COLO668 (cell line): ENCODE data around the gene RNPS1.
A peak's percentile ranks its signal among the peaks of the same experiment; 100 is the strongest.

ENCODE experiments used
- DNase-seq: peaks from one replicate; lab custom pipeline; 2025; ENCODE audit not compliant: unreplicated experiment; lab: John Stamatoyannopoulos, UW

The RNPS1 gene

GRCh38 chr16:2236337-2237101 lies 31.4 kb downstream of the RNPS1 start, which contains the start of gene DNASE1L2:
TSS of gene DNASE1L2 (plus strand) at chr16:2236444. CDS start at chr16:2236817, 373 bp downstream.
- DNase-seq = peak; percentile 18

GRCh38 chr16:2235695-2236336 lies 32.1 kb downstream of the RNPS1 start:
- DNase-seq = peak; percentile 83

DNA sequence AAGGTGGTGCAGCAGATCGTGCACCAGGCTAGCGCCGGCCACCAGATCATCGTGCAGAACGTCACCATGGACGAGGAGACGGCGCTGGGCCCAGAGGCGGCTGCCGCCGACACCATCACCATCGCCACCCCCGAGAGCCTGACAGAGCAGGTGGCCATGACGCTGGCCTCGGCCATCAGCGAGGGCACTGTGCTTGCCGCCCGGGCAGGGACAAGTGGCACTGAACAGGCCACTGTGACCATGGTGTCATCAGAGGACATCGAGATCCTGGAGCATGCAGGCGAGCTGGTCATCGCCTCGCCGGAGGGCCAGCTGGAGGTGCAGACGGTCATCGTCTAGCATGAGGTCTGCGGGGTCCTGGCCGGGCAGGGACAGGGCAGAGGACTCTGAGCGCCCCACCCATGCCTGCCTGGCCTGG lies 32.7 kb downstream of the RNPS1 start:
- no peak for DNase-seq

DNA sequence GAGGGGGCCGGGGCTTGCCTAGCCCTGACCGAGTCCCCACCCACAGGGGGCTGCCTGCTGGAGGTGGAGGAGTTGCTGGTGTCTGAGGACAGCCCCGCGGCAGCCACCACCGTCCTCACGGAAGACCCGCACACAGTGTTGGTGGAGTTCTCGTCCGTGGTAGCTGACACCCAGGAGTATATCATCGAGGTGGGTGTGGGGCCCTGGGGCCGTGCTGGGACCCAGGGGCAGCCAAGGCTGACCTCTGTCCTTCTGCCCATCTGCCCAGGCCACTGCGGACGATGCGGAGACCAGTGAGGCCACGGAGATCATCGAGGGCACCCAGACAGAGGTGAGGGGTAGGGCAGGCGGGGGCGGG lies 33.1 kb downstream of the RNPS1 start:
- no peak for DNase-seq

DNA sequence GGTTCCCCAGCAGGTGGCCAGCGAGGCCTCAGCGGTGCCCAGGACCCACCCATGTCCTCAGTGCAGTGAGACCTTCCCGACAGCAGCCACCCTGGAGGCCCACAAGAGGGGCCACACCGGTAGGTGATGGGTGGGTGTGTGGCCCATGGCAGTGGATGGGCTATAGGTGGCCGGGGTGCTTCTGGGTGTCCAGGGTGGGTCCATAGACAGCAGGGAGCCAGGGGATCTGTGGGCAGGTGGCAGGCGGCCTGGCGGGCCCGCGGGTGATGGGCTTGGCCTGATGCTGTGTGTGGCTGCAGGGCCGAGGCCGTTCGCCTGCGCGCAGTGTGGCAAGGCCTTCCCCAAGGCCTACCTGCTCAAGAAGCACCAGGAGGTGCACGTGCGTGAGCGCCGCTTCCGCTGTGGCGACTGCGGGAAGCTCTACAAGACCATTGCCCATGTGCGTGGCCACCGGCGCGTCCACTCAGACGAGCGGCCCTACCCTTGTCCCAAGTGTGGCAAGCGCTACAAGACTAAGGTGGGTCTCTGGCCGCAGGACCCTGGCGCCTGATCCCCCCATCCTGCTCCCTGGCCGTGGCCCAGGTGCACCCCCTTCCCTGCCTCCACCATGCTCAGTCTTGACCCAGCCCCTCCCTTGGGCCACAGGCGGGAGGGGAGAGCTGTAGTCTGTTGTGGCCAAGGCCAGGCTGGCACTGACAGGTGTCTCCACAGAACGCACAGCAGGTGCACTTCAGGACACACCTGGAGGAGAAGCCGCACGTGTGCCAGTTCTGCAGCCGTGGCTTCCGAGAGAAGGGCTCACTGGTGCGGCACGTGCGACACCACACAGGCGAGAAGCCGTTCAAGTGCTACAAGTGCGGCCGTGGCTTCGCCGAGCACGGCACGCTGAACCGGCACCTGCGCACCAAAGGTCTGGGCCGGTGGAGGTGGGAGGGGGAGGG lies 33.8 kb downstream of the RNPS1 start:
- DNase-seq = peak; percentile 96

- DNase-seq = peak; percentile 84
These were observed 34.7 kb downstream of the RNPS1 start for GRCh38 chr16:2233046-2233775.

DNA sequence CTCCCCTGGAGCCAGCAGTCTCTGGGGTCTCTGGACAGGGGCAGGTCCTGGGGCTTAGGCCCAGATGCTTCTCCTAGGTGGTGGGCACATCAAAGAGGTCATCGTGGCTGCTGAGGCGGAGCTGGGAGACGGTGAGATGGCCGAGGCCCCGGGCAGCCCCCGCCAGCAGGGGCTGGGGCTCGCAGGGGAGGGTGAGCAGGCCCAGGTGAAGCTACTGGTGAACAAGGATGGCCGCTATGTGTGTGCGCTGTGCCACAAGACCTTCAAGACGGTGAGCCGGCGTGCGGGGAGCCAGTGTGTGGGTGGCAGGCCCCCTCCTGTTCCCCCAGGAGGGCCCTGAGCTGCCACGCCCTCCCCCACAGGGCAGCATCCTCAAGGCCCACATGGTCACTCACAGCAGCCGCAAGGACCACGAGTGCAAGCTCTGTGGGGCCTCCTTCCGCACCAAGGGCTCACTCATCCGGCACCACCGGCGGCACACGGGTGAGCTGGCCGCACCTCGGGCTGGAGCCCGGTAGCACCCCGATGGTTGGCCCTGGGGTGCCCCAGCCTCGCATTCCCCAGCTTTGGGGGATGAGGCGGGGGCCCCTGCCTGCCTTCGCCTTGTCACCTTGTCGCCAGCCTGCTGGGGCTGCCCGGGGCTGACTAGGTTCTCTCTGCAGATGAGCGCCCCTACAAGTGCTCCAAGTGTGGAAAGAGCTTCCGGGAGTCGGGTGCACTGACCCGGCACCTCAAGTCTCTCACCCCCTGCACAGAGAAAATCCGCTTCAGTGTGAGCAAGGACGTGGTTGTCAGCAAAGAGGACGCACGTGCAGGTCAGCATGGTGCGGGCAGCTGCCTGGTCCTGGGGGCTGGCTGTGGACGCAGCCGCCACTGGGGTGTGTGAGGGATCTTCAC lies 35.6 kb downstream of the RNPS1 start:
- no peak for DNase-seq

DNA sequence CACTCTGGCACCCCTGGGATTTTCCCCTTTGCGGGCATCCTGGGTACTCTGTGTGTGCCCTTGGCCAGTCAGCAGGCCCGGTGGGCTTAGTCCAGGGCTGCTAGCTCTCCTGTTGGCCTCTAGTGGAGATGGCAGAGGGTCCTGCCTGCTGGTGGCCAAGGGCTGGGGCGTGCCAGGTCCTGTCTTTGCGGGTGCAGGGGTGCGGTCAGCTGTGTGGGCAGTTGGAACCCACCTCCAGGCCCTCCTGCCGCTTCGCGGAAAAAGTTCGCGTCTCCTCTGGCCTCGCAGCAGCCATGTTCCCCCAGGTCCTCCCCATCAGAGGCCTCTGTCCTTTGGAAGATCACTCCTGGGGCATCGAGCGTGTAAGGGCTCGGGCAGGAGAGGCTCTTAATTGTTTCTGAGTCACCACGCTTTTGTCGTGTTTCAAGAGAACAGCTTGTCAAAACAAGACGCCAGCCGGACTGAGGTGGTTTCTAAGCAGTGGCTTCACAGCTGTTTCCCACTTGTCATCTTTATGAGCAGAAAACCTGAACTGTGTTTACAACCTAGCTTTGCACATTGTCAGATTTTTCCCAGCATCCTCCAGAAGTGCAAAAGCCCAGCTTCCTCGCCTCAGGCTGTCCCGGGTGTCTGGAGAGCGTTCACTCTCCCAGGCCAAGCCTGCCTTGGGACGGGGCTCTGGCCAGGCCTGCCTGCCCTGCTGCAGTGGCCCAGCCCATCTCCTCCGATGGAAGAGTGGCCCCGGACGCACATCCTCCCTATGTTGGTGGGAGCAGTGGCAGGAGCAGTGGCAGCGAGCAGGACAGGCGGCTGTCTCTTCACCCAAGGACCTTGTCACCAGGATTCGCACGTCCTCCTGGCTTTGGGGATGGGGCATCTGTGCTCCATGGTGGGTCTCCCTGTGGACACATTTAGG lies 36.7 kb downstream of the RNPS1 start:
- peak; percentile 71 for DNase-seq

- peak; percentile 59 for DNase-seq
These were observed 37.5 kb downstream of the RNPS1 start for GRCh38 chr16:2230376-2230775.

GRCh38 chr16:2229632-2230250 lies 38.2 kb downstream of the RNPS1 start:
- DNase-seq = no peak

GRCh38 chr16:2229091-2229490 lies 38.8 kb downstream of the RNPS1 start:
- DNase-seq = no peak

GRCh38 chr16:2228161-2228824 lies 39.6 kb downstream of the RNPS1 start:
- DNase-seq = no peak

GRCh38 chr16:2226918-2227317 lies 41.0 kb downstream of the RNPS1 start:
- DNase-seq = no peak

DNA sequence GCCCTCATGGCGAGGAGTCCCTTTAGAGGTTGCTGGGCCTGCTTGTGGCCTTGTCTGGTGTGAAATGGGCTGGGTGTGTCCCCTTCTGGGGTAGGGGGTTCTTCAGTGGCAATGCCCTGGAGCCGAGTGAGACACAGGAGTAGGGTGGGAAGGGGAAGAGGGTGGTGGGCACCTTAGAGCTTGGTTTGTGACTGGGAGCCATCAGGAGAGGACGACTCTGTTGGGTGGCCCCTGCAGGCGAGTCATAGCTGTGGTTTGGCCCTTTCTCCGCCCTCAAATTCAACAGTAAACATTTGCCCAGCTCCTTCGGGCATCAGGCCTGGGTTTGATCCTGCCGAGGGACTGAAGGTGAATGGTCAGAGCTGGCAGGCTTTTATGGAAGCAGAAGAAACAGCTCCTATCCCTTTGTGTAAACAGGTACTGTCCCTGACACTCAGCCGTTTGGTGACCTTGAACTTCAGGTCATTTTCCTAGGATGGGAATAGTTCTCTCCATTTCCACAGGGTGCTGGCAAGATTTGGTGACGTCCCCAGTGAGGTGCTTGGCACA lies 41.6 kb downstream of the RNPS1 start:
- DNase-seq = peak; percentile 31

DNA sequence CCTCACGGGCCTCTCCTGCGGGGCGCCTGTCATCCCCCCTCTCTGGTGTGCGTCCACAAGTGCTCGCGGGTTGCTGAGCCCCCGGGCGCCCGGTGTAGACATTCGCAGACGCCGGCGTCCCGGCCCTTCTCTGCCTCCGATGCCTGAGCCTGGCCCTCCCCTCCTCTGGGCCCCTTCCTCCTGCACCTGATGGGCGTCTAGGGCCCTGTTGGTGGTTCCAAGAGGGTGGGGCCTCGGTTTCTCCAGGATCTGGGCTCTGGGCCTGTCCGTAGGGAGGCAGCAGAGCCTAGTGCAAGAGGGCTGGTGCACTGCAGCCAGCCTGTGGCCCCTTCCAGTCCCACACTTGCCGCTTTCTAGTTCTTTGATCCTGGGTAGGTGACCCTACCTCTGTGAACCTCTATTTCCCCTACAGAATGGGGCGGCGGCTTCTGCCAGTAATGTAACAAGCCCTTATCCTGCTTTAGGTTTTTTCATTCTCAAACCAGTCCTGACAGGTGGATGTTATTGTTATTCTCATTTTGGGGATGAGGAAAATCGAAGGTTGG lies 43.9 kb downstream of the RNPS1 start:
- DNase-seq = peak; percentile 59

DNA sequence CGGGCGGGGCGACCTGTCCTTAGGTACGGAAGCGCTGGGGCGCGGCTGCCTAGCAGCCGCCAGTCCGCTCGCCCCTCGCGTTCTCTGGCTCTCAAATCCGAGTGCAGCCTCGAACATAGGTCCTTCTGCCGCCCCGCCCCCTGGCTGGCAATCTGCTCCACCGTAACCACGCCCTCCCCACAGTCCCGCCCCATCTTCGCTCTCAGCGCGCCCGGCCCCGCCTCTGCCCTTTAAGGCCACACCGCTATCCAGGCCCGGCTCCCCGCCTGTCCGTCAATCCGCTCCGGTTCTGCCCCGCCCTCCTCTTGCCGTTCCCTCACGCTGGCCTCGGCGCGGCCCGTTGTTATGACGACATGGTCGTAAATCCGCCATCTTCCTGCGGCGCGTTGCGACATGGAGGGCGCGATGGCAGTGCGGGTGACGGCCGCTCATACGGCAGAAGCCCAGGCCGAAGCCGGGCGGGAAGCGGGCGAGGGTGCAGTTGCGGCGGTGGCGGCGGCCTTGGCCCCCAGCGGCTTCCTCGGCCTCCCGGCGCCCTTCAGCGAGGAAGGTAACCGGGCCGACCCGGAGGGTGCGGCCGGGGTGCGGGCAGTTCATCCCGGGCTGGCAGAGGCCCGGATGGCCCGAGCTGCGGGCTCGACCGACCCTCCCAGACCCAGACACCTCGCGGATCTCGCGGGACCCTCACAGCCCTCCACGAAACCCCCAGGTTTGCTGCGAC lies 44.5 kb downstream of the RNPS1 start, which contains the start of gene E4F1:
TSS of gene E4F1 (plus strand) at position 371 of the 721 bp plus-strand sequence. CDS start at position 394, 23 bp downstream.
- DNase-seq = peak; percentile 99
